Activated CD4-positive, alpha-beta memory T cell treated with anti-CD3 and anti-CD28 coated beads, Interleukin-2, amount 10 ng/mL, durations not matched to agents 7 days and 5 days (primary cell): ENCODE data around the gene HHEX. TPM values are rescaled to one million over a fixed set of nuclear protein-coding genes. Genes with fewer than 3 reads are reported as not detected.
A peak's percentile ranks its signal among the peaks of the same experiment; 100 is the strongest.

ENCODE experiments used
- CTCF ChIA-PET: fragments of 350-600 bp; sonication (Branson Sonifier 250); formaldehyde crosslinking; loops from one replicate; lab custom pipeline; 2021; ENCODE audit warnings: antibody characterized with exemption, inconsistent platforms; lab: Charles Lee
- POLR2A ChIA-PET: fragments of 350-600 bp; sonication (Branson Sonifier 250); formaldehyde crosslinking; loops from one replicate; lab custom pipeline; 2021; ENCODE audit warnings: antibody characterized with exemption; lab: Charles Lee
- DNase-seq: peaks from one replicate; pipeline ENCODE4 v3.0.0-alpha.2; 2020
- H3K27ac Mint-ChIP-seq: one replicate; pipeline ENCODE4 v1.8.0; 2021; ENCODE audit warnings: mild to moderate bottlenecking, mixed read lengths
- H3K27me3 Mint-ChIP-seq: one replicate; pipeline ENCODE4 v1.8.0; 2021; ENCODE audit warnings: mixed read lengths
- H3K36me3 Mint-ChIP-seq: one replicate; pipeline ENCODE4 v1.8.0; 2021; ENCODE audit warnings: low read depth, mixed read lengths
- H3K4me1 Mint-ChIP-seq: one replicate; pipeline ENCODE4 v1.8.0; 2021; ENCODE audit warnings: mixed read lengths
- H3K4me3 Mint-ChIP-seq: one replicate; pipeline ENCODE4 v1.8.0; 2021; ENCODE audit warnings: mild to moderate bottlenecking, mixed read lengths
- H3K9me3 Mint-ChIP-seq: one replicate; pipeline ENCODE4 v1.8.0; 2021; ENCODE audit warnings: mixed read lengths
- total RNA-seq, 2 experiments: library from RNA; stranded (reverse); gene quantifications; one replicate each; pipeline ENCODE4 v1.2.3, GENCODE V29; 2021

The HHEX gene
- total RNA-seq, 2 experiments from 2014 or later: 0.13 to 0.23 TPM

DNA sequence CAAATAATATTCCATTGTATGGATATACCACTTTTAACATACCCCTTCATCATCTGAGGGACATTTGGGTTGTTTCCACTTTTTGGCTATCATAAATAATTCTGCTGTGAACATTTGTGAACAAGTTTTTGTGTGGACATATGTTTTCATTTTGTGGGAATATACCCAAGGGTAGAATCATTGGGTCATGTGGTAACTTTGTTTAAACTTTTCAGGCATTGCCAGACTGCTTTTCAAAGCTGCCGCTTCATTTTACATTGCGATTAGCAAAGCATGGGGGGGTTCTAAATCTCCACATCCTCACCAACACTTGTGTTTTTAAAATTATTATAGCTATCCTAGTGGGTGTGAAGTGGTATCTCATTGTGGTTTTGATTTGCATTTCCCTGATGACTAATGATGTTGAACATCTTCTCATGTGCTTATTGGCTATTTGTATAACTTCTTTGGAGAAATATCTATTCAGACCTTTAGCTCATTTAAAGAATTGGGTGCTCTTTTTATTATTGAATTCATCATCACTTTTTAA is 8.4 kb upstream of the HHEX start:
- ChIA-PET CTCF (no interaction called here), POLR2A (interaction anchor here (1.5 kb wide), 1 partner anchor 21 kb away, joined by 3 read pairs; no protein-coding TSS in a partner anchor)
- Mint-ChIP-seq H3K9me3 (no peaks in the 10 kb centered on the region), H3K27ac (no peak overlapping the region), H3K4me3 (no peak overlapping the region), H3K36me3 (no peaks in the 10 kb centered on the region), H3K27me3 (peaks cover 38% of the 10 kb centered on the region), H3K4me1 (no peaks in the 10 kb centered on the region)
- DNase-seq: no peak

DNA sequence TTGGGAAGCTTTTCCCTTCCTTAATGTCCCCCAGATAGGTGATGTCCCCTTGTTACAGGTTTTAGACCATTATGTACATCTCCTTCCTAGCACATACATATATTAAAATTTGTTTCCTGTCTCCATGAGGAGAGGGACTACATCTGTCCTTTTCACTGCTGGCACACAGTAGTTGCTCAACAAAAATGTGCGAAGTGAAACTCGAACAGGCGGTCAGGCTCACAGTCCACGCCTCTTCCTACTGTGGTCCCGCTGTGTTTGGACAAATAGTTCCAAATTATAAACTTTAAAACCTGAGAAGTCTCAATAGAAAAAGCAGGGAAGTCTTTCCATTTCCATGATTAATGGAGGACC is 1.2 kb upstream of the HHEX start:
- no peak for DNase-seq
- Mint-ChIP-seq H3K27ac (no peak overlapping the region), H3K4me1 (peaks cover 23% of the 10 kb centered on the region), H3K36me3 (peaks cover 5% of the 10 kb centered on the region), H3K27me3 (peaks cover 72% of the 10 kb centered on the region), H3K9me3 (no peaks in the 10 kb centered on the region), H3K4me3 (peak overlapping the region; percentile 57)
- POLR2A ChIA-PET: interaction anchor here (2.7 kb wide), 1 partner anchor 159 kb away, joined by 17 read pairs; the partner anchor contains the start of gene EXOC6
- CTCF ChIA-PET: no interaction called here

DNA sequence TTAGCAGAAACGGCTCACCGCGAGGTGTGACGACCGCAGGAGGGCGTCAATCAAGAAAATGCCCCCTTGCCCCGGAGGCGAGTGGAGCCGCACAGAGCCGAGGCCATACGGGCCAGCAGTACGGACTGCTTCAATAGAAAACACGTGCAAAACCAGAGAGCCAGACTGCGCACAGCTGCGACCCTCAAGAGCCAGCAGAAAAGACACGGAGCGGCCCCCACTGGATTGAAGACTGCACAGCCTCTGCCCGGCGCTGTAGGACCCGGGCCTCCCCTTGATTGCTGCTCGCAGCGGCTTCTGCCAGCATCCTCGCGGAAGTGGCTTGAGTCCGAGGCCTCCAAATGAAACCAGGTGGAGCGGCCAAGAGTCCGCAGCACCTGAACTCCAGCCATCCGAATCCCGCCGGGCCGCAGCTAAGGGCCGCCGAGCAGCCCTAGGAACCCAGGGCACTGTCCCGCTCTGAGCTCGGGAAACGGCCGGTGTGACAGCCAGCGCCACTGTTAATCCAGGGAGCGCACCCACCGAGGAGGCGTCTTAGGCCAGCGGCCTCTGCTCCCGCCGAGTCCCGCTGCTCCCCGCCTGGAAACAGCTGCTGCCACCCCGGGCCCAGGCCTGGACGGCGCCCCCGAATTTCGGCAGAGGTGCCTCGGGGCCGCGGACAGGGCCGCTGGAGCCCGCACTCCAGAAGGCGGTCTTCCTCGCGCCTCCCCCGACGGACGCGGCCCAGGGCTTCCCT is 660 bp upstream of the HHEX start:
- Mint-ChIP-seq H3K4me1 (peaks cover 23% of the 10 kb centered on the region), H3K27me3 (peaks cover 75% of the 10 kb centered on the region), H3K27ac (no peak overlapping the region), H3K9me3 (no peaks in the 10 kb centered on the region), H3K36me3 (peaks cover 5% of the 10 kb centered on the region), H3K4me3 (peak overlapping the region; percentile 57)
- POLR2A ChIA-PET: interaction anchor here (1.0 to 2.7 kb wide), 3 partner anchors 25 to 159 kb away, joined by 3 to 17 read pairs (median 3); partner anchors contain the start of gene EXOC6
- no peak for DNase-seq
- CTCF ChIA-PET: interaction anchor here (0.6 kb wide), 1 partner anchor 57 kb away, joined by 3 read pairs; no protein-coding TSS in a partner anchor

DNA sequence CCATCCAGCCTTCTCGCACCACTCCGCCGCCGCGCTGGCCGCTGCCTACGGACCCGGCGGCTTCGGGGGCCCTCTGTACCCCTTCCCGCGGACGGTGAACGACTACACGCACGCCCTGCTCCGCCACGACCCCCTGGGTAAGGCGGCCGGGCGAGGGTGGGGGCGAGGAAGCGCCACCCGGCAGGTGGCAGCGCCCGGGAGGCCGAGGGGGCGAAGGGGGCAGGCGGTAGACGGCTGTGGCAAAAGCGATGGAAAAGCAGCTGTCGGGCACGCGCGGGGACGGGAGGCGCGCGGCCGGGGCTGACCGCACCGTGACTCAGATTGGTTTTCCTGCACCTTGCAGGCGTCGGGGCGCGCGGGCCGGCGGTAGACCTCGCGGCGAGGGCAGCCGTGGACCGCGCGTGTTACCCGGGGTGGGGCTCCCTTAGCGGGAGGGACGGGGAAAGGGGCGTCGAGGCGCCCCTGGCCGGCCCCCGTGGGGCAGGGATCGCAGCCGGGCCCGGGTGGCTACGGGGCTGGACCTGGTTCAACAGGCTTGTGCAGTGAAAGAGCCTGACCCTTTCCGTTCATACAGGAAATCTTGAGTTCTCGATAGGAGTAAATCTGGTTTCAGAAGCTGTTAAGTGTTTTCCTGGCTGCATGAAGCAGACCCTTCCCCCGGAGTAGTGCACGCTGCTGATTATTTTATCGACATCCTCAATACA is 608 bp downstream of the HHEX start:
- no peaks in the 10 kb centered on the region for H3K9me3 Mint-ChIP-seq
- no peak overlapping the region for H3K27ac Mint-ChIP-seq
- ChIA-PET POLR2A (interaction anchor here (0.7 to 2.7 kb wide), 8 partner anchors 9 to 892 kb away, joined by 3 to 17 read pairs (median 3); partner anchors contain the start of genes EXOC6 and TNKS2), CTCF (interaction anchor here (0.6 kb wide), 1 partner anchor 56 kb away, joined by 3 read pairs; no protein-coding TSS in a partner anchor)
- DNase-seq: peak; percentile 77
- H3K4me3 Mint-ChIP-seq: peak overlapping the region; percentile 57
- peaks cover 23% of the 10 kb centered on the region for H3K4me1 Mint-ChIP-seq
- H3K27me3 Mint-ChIP-seq: peaks cover 75% of the 10 kb centered on the region
- peaks cover 5% of the 10 kb centered on the region for H3K36me3 Mint-ChIP-seq

DNA sequence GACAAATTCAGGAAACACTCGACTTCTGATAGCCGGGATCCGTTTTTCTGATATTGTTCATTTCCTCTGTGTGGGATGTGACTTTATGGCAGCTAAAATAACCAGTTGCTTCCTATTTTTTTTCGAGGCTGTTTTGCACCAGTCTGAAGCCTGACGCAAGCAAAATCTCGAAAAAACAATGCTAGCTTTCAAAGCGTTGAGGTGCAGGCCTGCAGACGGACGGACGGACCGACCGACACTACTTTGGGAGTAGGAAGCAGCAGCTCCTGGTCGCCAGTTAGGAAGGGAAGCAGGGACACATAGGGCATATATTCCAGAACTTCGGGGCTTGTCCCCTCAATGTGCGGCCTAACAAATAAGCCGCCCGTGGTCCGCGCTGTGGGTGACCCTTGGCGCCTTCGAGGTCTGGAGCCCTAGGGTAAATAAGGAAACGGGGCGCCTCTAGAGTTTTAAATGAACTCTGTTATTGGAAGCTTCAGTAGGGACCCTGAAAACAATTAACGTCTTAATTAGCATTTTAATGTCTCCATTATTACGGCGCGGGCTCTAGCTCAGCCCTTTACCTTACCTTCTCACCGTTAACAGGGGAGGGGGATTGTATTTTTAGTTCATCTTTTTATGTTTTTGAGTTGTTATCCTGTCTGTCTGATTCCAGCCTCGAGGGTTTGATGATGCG is 1.3 kb downstream of the HHEX start:
- H3K9me3 Mint-ChIP-seq: no peaks in the 10 kb centered on the region
- H3K27ac Mint-ChIP-seq: no peak overlapping the region
- peak overlapping the region; percentile 57 for H3K4me3 Mint-ChIP-seq
- ChIA-PET CTCF (no interaction called here), POLR2A (interaction anchor here (0.7 to 2.7 kb wide), 7 partner anchors 9 to 893 kb away, joined by 3 to 17 read pairs (median 3); partner anchors contain the start of genes EXOC6 and TNKS2)
- peaks cover 71% of the 10 kb centered on the region for H3K27me3 Mint-ChIP-seq
- no peak for DNase-seq
- H3K4me1 Mint-ChIP-seq: peaks cover 23% of the 10 kb centered on the region
- H3K36me3 Mint-ChIP-seq: peaks cover 5% of the 10 kb centered on the region

DNA sequence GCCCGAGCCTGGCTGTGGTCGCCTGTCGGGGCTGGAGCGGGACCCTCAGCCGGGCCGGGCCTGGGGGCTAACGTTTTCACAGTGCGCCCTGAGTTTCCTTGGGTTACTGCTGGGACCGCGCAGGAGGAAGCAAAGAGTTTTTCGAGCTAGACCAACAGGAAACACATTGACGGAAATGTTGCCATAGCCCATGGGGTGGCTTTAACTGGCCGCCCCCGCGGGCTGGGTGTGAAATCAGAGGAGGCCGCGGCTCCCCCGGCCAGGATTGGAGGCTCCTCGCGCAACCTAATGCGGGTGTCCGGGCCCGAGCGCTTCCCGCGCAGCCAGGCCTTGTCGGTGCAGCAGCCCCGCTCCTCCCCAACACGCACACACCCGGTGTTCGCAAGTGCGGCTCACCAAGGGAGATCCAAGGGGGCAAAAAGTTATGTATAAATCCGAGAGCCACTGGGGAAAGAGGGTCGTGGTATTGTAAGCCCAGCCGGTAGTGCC is 1.9 kb downstream of the HHEX start:
- ChIA-PET POLR2A (interaction anchor here (1.2 kb wide), 2 partner anchors 11 to 51 kb away, joined by 3 read pairs; no protein-coding TSS in a partner anchor), CTCF (no interaction called here)
- Mint-ChIP-seq H3K36me3 (peaks cover 5% of the 10 kb centered on the region), H3K9me3 (no peaks in the 10 kb centered on the region), H3K4me1 (peaks cover 23% of the 10 kb centered on the region), H3K27me3 (peaks cover 71% of the 10 kb centered on the region), H3K27ac (no peak overlapping the region), H3K4me3 (peak overlapping the region; percentile 30)
- no peak for DNase-seq

DNA sequence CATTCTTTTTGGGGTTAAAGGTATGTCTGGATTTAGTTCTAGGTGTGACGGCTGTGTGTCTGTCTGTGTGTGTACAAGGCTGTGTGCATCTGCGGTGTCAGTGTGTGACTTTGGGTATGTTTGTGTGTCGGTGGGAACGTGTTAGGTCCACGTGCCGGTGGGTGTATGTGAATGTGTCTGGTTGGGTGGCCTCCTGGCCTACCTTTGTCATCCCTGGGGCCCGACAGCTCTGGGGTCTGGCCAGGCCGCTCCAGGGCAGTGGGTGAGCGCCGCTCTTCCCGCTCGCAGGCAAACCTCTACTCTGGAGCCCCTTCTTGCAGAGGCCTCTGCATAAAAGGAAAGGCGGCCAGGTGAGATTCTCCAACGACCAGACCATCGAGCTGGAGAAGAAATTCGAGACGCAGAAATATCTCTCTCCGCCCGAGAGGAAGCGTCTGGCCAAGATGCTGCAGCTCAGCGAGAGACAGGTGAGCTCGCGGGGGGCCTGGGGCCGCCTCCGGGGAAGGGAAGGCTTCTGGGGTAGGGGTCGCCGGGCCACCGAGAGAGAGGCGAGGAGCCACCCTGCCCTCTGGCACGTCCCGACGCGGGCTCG is 2.4 kb downstream of the HHEX start:
- Mint-ChIP-seq H3K27me3 (peaks cover 74% of the 10 kb centered on the region), H3K4me3 (no peak overlapping the region), H3K4me1 (peaks cover 23% of the 10 kb centered on the region), H3K27ac (no peak overlapping the region), H3K36me3 (peaks cover 5% of the 10 kb centered on the region), H3K9me3 (no peaks in the 10 kb centered on the region)
- ChIA-PET CTCF (no interaction called here), POLR2A (no interaction called here)
- no peak for DNase-seq

DNA sequence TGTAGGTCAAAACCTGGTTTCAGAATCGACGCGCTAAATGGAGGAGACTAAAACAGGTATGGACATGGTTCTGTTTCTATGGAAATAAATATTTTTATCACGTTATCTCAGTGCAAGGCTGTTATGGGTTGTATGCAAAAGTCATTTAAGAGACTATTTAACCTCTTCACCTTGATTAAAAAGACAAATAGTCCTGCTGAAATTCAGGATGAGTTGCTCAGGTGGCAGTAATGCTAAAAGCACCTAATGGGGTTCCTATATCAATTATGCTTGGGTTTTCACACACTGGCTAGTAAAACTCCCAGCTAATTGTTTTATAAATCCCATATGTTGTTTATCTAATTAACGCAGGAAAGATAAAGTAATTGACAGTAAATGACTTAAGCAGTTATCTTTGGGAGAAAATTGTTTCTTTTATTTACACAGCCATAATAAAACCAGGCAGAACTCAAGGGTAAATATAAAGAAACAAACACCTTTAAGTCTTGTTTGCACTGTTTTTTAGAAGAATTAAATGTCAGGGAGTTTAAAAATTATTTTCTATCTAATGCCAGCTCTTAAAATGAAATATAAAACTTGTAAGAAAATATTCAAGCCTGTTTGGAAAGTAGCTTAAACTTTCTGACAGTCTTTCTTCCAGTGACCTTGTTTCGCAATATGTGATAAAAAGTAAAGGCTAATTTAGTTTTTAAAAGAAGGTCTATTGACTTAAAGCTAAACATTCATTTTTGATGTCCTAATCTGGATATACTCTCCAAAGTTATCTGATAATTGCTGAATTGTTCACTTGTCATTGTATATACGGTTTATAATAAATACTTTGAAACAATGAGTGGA is 3.2 kb downstream of the HHEX start:
- H3K9me3 Mint-ChIP-seq: no peaks in the 10 kb centered on the region
- ChIA-PET CTCF (interaction anchor here (1.2 kb wide), 1 partner anchor 150 kb away, joined by 4 read pairs; no protein-coding TSS in a partner anchor), POLR2A (no interaction called here)
- peaks cover 76% of the 10 kb centered on the region for H3K27me3 Mint-ChIP-seq
- peaks cover 5% of the 10 kb centered on the region for H3K36me3 Mint-ChIP-seq
- peaks cover 23% of the 10 kb centered on the region for H3K4me1 Mint-ChIP-seq
- H3K27ac Mint-ChIP-seq: no peak overlapping the region
- no peak for DNase-seq
- H3K4me3 Mint-ChIP-seq: no peak overlapping the region

DNA sequence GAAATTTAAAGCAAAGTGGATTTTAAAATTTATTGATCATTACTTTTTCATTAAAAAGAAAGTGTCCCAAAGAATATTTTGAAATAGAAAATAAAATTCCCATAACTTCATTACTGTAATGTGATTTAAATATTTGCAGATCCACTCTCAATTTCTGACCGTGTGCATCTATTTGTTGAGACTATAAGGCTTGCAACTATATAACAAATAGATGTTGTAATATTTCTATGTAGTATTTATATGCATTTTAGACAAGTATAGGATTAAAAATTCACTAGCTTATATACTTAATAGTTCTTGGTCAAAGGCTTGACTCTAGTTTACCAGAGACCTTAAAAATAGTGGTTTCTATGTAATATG is 3.8 kb downstream of the HHEX start:
- ChIA-PET POLR2A (no interaction called here), CTCF (interaction anchor here (0.6 to 1.2 kb wide), 2 partner anchors 47 to 150 kb away, joined by 4 to 6 read pairs; no protein-coding TSS in a partner anchor)
- Mint-ChIP-seq H3K27me3 (peaks cover 76% of the 10 kb centered on the region), H3K27ac (no peak overlapping the region), H3K4me3 (no peak overlapping the region), H3K4me1 (peaks cover 28% of the 10 kb centered on the region), H3K36me3 (peaks cover 5% of the 10 kb centered on the region), H3K9me3 (no peaks in the 10 kb centered on the region)
- DNase-seq: no peak

DNA sequence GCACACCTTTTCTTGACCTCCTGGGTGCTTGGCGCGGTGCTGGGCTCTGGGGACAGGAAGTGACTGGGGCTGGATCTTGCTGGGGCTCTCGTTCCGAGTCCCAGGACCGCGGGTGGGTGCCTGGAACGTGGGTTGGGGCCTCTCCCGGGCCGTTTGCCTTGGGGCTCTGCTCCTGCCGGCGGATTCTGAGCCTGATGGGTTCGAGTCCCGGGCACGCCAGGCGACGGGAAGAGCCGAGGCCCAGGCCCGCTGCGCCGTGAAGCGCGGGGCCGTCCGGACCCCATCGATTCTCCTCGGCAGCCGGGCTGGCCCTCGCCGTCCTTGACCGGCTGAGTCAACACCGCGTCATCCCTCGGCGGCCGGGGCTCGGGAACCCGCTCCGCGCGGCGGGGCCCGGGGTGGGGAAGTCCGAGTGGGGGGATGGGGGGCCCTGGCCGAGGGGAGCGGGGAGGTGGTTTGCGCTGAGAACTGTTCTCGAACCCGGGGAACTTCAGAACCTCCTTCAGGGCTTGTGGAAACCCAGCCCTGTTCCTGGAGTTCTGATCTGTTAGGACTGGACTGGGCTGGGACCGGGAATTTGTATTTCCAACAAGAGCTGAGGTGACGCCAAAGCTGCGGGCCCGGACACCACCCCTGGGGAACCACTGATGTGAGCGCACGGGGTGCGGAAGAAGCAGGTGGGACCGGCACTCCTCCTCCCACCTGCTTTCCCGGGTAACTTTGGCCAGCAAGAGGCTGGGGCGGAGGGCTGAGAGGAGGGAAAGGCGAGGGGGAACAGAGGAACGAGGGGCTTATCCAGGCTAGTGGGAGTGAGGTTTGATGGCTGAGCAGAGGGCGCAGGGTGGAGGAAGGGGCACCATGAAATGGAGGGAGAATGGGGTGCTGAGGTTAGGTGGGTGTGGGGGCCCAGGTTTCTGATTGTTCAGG is 6.2 kb downstream of the HHEX start:
- Mint-ChIP-seq H3K9me3 (no peaks in the 10 kb centered on the region), H3K4me1 (peaks cover 30% of the 10 kb centered on the region), H3K27me3 (peaks cover 82% of the 10 kb centered on the region), H3K4me3 (no peak overlapping the region), H3K36me3 (peaks cover 5% of the 10 kb centered on the region), H3K27ac (no peak overlapping the region)
- POLR2A ChIA-PET: no interaction called here
- DNase-seq: no peak
- CTCF ChIA-PET: no interaction called here
